Body of pancreas (tissue), 4 donors: ENCODE results near the gene PAGE1. TPM values are rescaled to one million over a fixed set of nuclear protein-coding genes. Genes with fewer than 3 reads are reported as not detected.
"Not testable (repeated sequence)": the region's sequence is repeated elsewhere in the genome, so short reads cannot be mapped to it uniquely, and the experiment has no call there.

Experiments used
- ATAC-seq: fragments of 150-250 bp; one replicate; pipeline ENCODE4 v1.9.1; 2016
- DNase-seq, 4 donors: peaks; one replicate each; pipeline ENCODE4 v3.0.0-alpha.2; 2019
- H3K27ac ChIP-seq, 4 donors: fragments of 200-600 bp; sonication (generic); 1 replicate in 3 of 4; 2 replicates in 1 of 4; pipeline versions ENCODE4 v1.5.1 to v1.6.1; 2016 to 2019; ENCODE audit warnings: mild to moderate bottlenecking in 1 of 4, mixed read lengths in 1 of 4, moderate library complexity in 1 of 4
- H3K27me3 ChIP-seq, 2 donors: fragments of 200-600 bp; sonication (generic); one replicate each; pipeline ENCODE4 v1.6.0; 2016; ENCODE audit warnings: mild to moderate bottlenecking in 1 of 2
- H3K36me3 ChIP-seq, 2 donors: fragments of 200-600 bp; sonication (generic); replicated peaks in 1 of 2; 2 replicates each; pipeline ENCODE4 v1.5.1; 2016; ENCODE audit warnings: low read depth in 2 of 2; ENCODE audit not compliant: insufficient read depth in 1 of 2
- H3K4me1 ChIP-seq: fragments of 200-600 bp; sonication (generic); one replicate; pipeline ENCODE4 v1.6.0; 2016
- H3K4me3 ChIP-seq, 2 donors: fragments of 200-600 bp; sonication (generic); 1 replicate in 1 of 2; 2 replicates in 1 of 2; pipeline ENCODE4 v1.5.1; 2016 to 2019
- H3K9me3 ChIP-seq, 3 donors: fragments of 200-600 bp; sonication (generic); 1 replicate in 2 of 3; 2 replicates in 1 of 3; pipeline ENCODE4 v1.5.1; 2016
- POLR2A ChIP-seq, 3 donors: fragments of 450-650 bp; IDR thresholded peaks; one replicate each; pipeline ENCODE4 v1.6.1; 2016; ENCODE audit warnings: antibody characterized with exemption in 3 of 3, mild to moderate bottlenecking in 2 of 3
- WGBS, 2 donors: methylation state at CpG; one replicate each; pipeline ENCODE4 v1.1.5; 2017; 5-methylcytosine and 5-hydroxymethylcytosine counted together
- intact Hi-C: fragments of 100-400 bp; cut with DNase I; formaldehyde crosslinking; loops from one replicate; pipeline ENCODE4 v1.15.1; 2023
- total RNA-seq, 2 donors: library from RNA; depleted of rRNA; stranded (reverse); fragments of >200 nt; gene quantifications; one replicate each; pipeline ENCODE4 v1.1.0, GENCODE V29; 2016
- TF ChIP-seq, protein P1 (sequence below), 7 experiments: fragments of 450-650 bp in 4 of 7; fragments of 200-600 bp in 3 of 7; sonication (generic) in 3 of 7; IDR thresholded peaks; one replicate each; pipeline ENCODE4 v1.5.1; 2016 to 2019; ENCODE audit warnings: antibody characterized with exemption in 7 of 7

PAGE1 gene
- total RNA-seq, 2 donors from 2014 or later, result not detected

DNA sequence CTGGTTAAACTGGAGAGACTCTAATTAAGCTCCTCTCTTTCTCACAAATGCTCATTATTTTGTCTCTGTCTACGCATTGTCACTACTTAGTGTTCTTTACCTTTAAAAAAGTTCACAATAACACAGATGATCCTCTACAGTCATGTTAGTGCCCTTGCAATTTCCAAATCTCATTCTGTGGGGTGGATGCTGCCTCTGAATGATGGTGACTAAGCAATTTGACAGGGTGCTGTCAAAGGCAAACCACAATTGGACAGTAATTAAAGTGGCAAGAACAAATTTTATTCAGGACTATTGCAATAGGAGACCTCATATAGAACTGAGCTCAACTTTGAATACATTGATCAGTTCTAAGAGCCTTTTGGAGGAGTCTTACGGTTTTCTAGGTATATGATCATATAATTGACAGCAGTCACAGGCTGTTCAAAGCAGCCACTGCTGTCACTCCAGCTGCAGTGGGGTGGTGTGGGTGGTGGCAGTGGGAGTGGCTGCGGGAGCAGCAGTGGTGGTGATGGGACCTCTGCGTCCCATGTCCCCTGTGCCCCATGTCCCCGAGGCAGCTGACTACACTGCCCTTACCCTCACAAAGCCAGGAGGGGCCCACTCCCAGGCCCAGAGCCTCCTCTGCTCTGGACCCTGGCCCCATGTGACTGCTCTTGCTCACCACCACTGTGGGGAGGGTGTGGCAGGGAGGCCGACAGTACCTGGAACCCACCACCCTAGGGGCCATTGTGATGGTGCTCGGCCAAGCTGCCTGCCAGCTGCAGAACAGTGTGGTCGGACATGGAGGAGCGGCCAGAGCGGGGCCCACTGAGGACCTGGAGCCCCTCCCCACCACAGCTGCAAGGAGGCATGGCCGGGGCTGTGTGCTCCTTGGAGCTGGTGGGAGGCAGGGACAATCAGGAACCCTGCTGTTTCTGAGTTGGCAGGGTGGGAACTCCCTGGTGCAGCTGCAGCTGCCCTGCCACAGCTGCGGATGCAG lies 30.4 kb upstream of the PAGE1 start:
- Histone ChIP-seq H3K27ac (no peak overlapping the region), H3K27me3 (no peaks in the 10 kb centered on the region), H3K9me3 (no peaks in the 10 kb centered on the region), H3K4me3 (no peak overlapping the region), H3K36me3 (no peaks in the 10 kb centered on the region), H3K4me1 (no peaks in the 10 kb centered on the region)
- ATAC-seq (no peak), DNase-seq (no peak)
- intact Hi-C loops, result no loop called here
- TF ChIP-seq, protein P1, sequence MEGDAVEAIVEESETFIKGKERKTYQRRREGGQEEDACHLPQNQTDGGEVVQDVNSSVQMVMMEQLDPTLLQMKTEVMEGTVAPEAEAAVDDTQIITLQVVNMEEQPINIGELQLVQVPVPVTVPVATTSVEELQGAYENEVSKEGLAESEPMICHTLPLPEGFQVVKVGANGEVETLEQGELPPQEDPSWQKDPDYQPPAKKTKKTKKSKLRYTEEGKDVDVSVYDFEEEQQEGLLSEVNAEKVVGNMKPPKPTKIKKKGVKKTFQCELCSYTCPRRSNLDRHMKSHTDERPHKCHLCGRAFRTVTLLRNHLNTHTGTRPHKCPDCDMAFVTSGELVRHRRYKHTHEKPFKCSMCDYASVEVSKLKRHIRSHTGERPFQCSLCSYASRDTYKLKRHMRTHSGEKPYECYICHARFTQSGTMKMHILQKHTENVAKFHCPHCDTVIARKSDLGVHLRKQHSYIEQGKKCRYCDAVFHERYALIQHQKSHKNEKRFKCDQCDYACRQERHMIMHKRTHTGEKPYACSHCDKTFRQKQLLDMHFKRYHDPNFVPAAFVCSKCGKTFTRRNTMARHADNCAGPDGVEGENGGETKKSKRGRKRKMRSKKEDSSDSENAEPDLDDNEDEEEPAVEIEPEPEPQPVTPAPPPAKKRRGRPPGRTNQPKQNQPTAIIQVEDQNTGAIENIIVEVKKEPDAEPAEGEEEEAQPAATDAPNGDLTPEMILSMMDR (IDR thresholded peaks at IDR 0.05), result no peak
- no peak for TF ChIP-seq POLR2A (IDR thresholded peaks at IDR 0.05)
- WGBS, 2 donors, result 89 to 90% methylated on average over 2 to 5 of the region's 12 CpGs

DNA sequence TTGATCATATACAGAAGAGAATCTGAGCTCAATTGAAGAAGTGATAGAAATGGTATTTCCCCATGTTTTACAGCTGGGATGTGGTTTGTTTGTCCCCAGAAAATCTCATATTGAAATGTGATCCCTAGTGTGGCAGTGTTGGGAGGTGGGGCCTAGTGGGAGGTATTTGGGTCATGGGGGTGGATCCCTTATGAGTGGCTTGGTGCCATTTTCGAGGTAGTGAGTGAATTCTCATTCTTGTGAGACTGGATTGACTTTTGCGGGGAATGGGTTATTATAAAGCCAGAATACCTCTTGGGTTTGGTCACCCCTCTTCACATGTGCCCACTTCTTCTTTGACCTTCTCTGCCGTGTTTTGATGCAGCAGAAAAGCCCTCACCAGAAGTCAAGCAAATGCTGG lies 29.6 kb upstream of the PAGE1 start:
- Histone ChIP-seq H3K9me3 (no peaks in the 10 kb centered on the region), H3K27ac (no peak overlapping the region), H3K27me3 (no peaks in the 10 kb centered on the region), H3K36me3 (no peaks in the 10 kb centered on the region), H3K4me1 (no peaks in the 10 kb centered on the region), H3K4me3 (no peak overlapping the region)
- TF ChIP-seq POLR2A (IDR thresholded peaks at IDR 0.05), result no peak
- TF ChIP-seq, protein P1 (IDR thresholded peaks at IDR 0.05), result no peak
- DNase-seq (no peak), ATAC-seq (no peak)
- intact Hi-C loops, result no loop called here
- WGBS, 2 donors, result 68 to 75% methylated on average over 1 to 3 of the region's 3 CpGs

DNA sequence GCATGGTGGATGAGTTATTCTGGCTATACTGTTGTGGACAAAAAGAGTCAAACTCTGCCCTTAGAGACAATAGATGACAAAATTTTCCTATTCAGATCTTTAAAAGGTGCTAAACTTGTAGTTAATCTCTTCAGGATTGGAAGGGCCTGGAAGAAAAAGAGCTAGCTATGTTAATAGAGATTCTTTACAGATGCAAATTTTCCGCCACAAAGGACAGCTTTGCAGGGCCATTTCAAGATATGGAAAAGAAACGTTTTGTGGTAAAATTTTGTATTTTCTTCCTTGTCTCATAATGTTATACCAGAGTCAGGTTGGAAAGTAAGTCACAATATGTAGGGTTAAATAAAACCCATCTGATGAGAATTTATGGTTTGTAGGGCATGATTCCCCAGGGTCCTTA lies 24.3 kb upstream of the PAGE1 start:
- H3K36me3 ChIP-seq, H3K27me3 ChIP-seq, H3K9me3 ChIP-seq, H3K27ac ChIP-seq, H3K4me1 ChIP-seq, H3K4me3 ChIP-seq, ATAC-seq, intact Hi-C loops, DNase-seq: not testable (repeated sequence)
- 49 to 54% methylated on average over 2 of the region's 2 CpGs for WGBS, 2 donors

DNA sequence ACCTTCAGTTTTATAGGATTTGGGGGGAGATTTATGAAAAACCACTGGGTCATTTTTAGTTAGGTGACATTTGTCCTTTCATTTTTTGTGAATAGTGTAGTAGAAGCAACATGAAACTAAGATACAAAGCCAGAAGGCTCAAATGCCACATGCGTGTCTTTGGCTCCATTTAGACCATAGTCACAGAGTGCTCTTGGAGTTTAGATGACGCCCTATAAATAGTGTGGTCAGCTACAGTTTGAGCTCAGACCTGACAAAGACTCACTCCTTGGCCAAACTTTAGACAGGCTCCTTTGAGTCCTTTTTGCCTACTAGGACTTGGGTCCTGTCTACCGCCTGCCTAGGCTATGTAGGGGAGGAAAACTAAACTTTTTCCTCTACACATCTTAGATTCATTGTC lies 16.8 kb upstream of the PAGE1 start:
- no peaks in the 10 kb centered on the region for H3K36me3 ChIP-seq
- no peaks in the 10 kb centered on the region for H3K27me3 ChIP-seq
- intact Hi-C loops, result no loop called here
- TF ChIP-seq POLR2A (IDR thresholded peaks at IDR 0.05), result no peak
- TF ChIP-seq, protein P1 (IDR thresholded peaks at IDR 0.05), result no peak
- 79 to 81% methylated on average over 2 to 3 of the region's 3 CpGs for WGBS, 2 donors
- H3K4me1 ChIP-seq, result no peaks in the 10 kb centered on the region
- no peak overlapping the region for H3K4me3 ChIP-seq
- DNase-seq (no peak), ATAC-seq (no peak)
- H3K9me3 ChIP-seq, result no peaks in the 10 kb centered on the region
- H3K27ac ChIP-seq, result no peak overlapping the region

DNA sequence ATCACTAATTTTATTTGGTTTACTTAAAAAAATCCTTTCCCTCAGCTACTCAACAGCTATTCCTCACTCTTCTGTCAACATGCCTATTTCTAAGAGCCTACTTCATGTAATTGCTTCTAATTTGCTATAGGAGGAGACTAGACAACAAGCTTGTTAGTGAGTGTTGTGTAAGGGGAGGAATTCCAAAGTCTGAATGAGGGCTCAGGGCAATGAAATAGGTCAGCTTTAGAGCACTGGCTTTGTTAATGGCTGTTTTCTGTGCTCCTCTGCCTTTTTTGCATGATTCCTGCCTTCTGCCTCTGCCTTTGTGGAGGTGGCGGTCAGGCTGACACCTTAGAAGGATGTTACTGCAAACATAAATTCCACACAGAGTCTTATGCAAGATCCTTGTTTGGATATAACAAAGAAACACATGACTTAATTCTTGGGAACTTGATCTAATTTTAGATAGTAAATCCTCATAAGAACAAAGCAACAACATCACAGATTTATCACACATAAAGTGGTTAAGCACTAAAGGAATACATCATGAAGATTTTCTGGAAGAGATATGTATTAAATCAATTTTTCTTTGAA lies 15.0 kb upstream of the PAGE1 start:
- intact Hi-C loops, result no loop called here
- no peak for TF ChIP-seq POLR2A (IDR thresholded peaks at IDR 0.05)
- TF ChIP-seq, protein P1 (IDR thresholded peaks at IDR 0.05), result no peak
- Histone ChIP-seq H3K9me3 (no peaks in the 10 kb centered on the region), H3K36me3 (no peaks in the 10 kb centered on the region), H3K4me1 (no peaks in the 10 kb centered on the region), H3K4me3 (no peak overlapping the region), H3K27ac (no peak overlapping the region), H3K27me3 (no peaks in the 10 kb centered on the region)
- 100% methylated on average over 1 of the region's 1 CpG for WGBS, 2 donors
- DNase-seq (no peak), ATAC-seq (no peak)
